Type B pancreatic cell (in vitro differentiated cells): ENCODE data around the gene SLC16A4. TPM values are rescaled to one million over a fixed set of nuclear protein-coding genes. Genes with fewer than 3 reads are reported as not detected.

Experiments used
- DNase-seq: peaks from one replicate; pipeline ENCODE4 v3.0.0; 2021; ENCODE audit warnings: mixed read lengths; ENCODE audit not compliant: unreplicated experiment; ENCODE audit errors: extremely low spot score
- H3K27ac Mint-ChIP-seq: 2 replicates; pipeline ENCODE4 v1.8.0; 2021; ENCODE audit warnings: mild to moderate bottlenecking, mixed read lengths
- H3K27me3 Mint-ChIP-seq: 2 replicates; pipeline ENCODE4 v1.8.0; 2021; ENCODE audit warnings: mixed read lengths
- H3K36me3 Mint-ChIP-seq: 2 replicates; pipeline ENCODE4 v1.8.0; 2021; ENCODE audit warnings: mixed read lengths
- H3K4me1 Mint-ChIP-seq: one replicate; pipeline ENCODE4 v1.8.0; 2021; ENCODE audit warnings: mixed read lengths; ENCODE audit not compliant: unreplicated experiment
- H3K4me3 Mint-ChIP-seq: 2 replicates; pipeline ENCODE4 v1.8.0; 2021; ENCODE audit warnings: mild to moderate bottlenecking, mixed read lengths
- H3K9me3 Mint-ChIP-seq: 2 replicates; pipeline ENCODE4 v1.8.0; 2021; ENCODE audit warnings: mixed read lengths
- CTCF ChIP-seq: fragments of 200-600 bp; sonication (generic); conservative IDR thresholded peaks from 2 replicates; pipeline ENCODE4 v1.5.0; 2021; ENCODE audit warnings: antibody characterized with exemption, mild to moderate bottlenecking
- total RNA-seq: library from RNA; stranded (reverse); gene quantifications from 2 replicates; pipeline ENCODE4 v1.2.1, GENCODE V29; 2021; ENCODE audit warnings: low replicate concordance

The SLC16A4 gene
- total RNA-seq, 1 donor from 2014 or later: 2.0 TPM

- DNase-seq: no peak
- Mint-ChIP-seq H3K9me3 (no peaks in the 10 kb centered on the region), H3K36me3 (no peaks in the 10 kb centered on the region), H3K4me3 (no peak overlapping the region), H3K27me3 (peaks cover 23% of the 10 kb centered on the region), H3K4me1 (peaks cover 11% of the 10 kb centered on the region), H3K27ac (no peak overlapping the region)
- TF ChIP-seq CTCF: peak; percentile 31
These were observed 43.0 kb upstream of the SLC16A4 start for GRCh38 chr1:110433803-110434202.

- H3K9me3 Mint-ChIP-seq: no peaks in the 10 kb centered on the region
- no peak overlapping the region for H3K4me3 Mint-ChIP-seq
- H3K27ac Mint-ChIP-seq: no peak overlapping the region
- peaks cover 23% of the 10 kb centered on the region for H3K27me3 Mint-ChIP-seq
- no peak for TF ChIP-seq CTCF
- H3K4me1 Mint-ChIP-seq: peaks cover 11% of the 10 kb centered on the region
- H3K36me3 Mint-ChIP-seq: no peaks in the 10 kb centered on the region
- no peak for DNase-seq
These were observed 42.4 kb upstream of the SLC16A4 start for GRCh38 chr1:110433213-110433612.

GRCh38 chr1:110430901-110431300 lies 40.1 kb upstream of the SLC16A4 start:
- TF ChIP-seq CTCF: no peak
- no peak for DNase-seq
- H3K36me3 Mint-ChIP-seq: no peaks in the 10 kb centered on the region
- no peak overlapping the region for H3K4me3 Mint-ChIP-seq
- H3K27ac Mint-ChIP-seq: no peak overlapping the region
- H3K9me3 Mint-ChIP-seq: no peaks in the 10 kb centered on the region
- H3K4me1 Mint-ChIP-seq: peaks cover 8% of the 10 kb centered on the region
- peaks cover 23% of the 10 kb centered on the region for H3K27me3 Mint-ChIP-seq

- no peak overlapping the region for H3K4me3 Mint-ChIP-seq
- H3K4me1 Mint-ChIP-seq: peaks cover 8% of the 10 kb centered on the region
- DNase-seq: no peak
- no peak overlapping the region for H3K27ac Mint-ChIP-seq
- H3K9me3 Mint-ChIP-seq: no peaks in the 10 kb centered on the region
- H3K27me3 Mint-ChIP-seq: peaks cover 24% of the 10 kb centered on the region
- H3K36me3 Mint-ChIP-seq: no peaks in the 10 kb centered on the region
- no peak for TF ChIP-seq CTCF
These were observed 39.5 kb upstream of the SLC16A4 start for GRCh38 chr1:110430366-110430765.

GRCh38 chr1:110428946-110429345 lies 38.1 kb upstream of the SLC16A4 start:
- no peaks in the 10 kb centered on the region for H3K9me3 Mint-ChIP-seq
- no peak overlapping the region for H3K27ac Mint-ChIP-seq
- H3K4me1 Mint-ChIP-seq: peaks cover 5% of the 10 kb centered on the region
- peaks cover 31% of the 10 kb centered on the region for H3K27me3 Mint-ChIP-seq
- TF ChIP-seq CTCF: no peak
- DNase-seq: no peak
- no peak overlapping the region for H3K4me3 Mint-ChIP-seq
- no peaks in the 10 kb centered on the region for H3K36me3 Mint-ChIP-seq

- no peak for TF ChIP-seq CTCF
- peaks cover 32% of the 10 kb centered on the region for H3K27me3 Mint-ChIP-seq
- no peaks in the 10 kb centered on the region for H3K4me1 Mint-ChIP-seq
- H3K4me3 Mint-ChIP-seq: no peak overlapping the region
- no peak overlapping the region for H3K27ac Mint-ChIP-seq
- H3K36me3 Mint-ChIP-seq: no peaks in the 10 kb centered on the region
- no peaks in the 10 kb centered on the region for H3K9me3 Mint-ChIP-seq
- DNase-seq: no peak
These were observed 36.0 kb upstream of the SLC16A4 start for GRCh38 chr1:110426854-110427253.
